Measurements from ENCODE around the gene ATCAY. TPM values are rescaled to one million over a fixed set of nuclear protein-coding genes. Genes with fewer than 3 reads are reported as not detected.
"Not testable (repeated sequence)": the region's sequence is repeated elsewhere in the genome, so short reads cannot be mapped to it uniquely, and the experiment has no call there.

The ATCAY gene
- total RNA-seq, 1 experiment from 2014 or later: not detected

DNA sequence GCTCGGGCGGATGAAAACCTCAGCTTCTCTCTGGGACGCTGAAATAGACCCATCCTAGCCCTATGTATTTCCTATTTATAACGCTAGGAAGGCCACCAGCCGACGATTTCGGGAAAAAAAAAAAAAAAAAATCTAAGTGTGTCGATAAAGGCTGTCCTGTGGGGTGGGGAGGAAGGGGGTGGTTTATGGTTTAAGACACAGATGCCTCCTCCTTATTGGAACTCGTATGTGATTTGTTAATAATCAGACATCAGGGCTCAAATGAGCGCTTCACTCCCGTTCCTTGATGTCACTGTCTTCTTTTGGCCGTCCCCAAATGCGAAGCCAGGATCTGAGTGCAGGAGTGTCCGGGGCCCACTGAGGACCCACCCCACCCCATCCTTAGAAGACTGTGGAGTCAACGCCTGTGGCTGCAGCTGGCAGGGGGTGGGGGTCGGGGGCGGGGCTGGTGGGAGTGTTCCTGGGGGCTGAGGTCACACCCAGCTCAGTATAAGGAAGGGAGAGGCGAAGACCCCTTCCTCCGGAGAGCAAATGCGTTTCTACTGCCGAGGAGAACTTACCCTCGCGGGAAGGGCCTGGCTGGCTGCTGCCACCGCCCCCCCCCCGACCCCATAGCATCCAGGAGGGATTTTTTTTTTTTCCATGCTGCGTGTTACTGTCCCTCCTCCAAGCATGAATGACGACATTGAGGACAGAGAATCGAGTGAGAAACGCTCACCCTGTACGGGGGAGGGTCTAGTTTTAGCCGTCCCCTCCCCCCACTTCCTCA, 971 bp downstream of the ATCAY start:
- POLR2A ChIA-PET: no interaction called here

DNA sequence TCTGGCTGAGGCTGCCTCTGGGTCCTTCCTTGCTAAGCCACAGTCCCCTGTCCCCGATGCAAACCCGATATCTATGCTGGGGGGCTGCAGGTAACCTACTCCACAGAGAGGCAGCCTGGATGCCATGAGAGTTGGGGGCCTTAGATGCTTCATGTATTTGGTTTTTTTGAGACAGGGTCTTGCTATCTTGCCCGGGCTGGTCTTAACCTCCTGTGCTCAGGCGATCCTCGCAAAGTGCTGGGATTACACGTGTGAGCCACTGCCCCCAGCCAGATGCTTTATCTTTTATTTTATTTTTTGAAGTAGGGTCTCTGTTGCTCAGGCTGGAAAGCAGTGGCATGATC, 1.5 kb downstream of the ATCAY start:
- no peak for TF ChIP-seq CTCF (IDR thresholded peaks at IDR 0.05; ENCODE audit: unreplicated experiment)
- Mint-ChIP-seq H3K27ac (ENCODE audit: low read depth, unreplicated experiment) (no peak overlapping the region), H3K36me3 (ENCODE audit: insufficient read depth, unreplicated experiment) (no peaks in the 10 kb centered on the region), H3K4me3 (ENCODE audit: unreplicated experiment) (no peak overlapping the region), H3K9me3 (ENCODE audit: unreplicated experiment) (no peaks in the 10 kb centered on the region), H3K27me3 (ENCODE audit: insufficient read depth, unreplicated experiment) (peaks cover 24% of the 10 kb centered on the region), H3K4me1 (ENCODE audit: insufficient read depth, unreplicated experiment) (no peaks in the 10 kb centered on the region)
- ChIA-PET POLR2A (no interaction called here), CTCF (no interaction called here)
- DNase-seq (ENCODE audit: unreplicated experiment): no peak
- intact Hi-C loops (cut with micrococcal nuclease): no loop called here
- no TSS peak for BruUV-seq (replicated peaks)

More for the DNA sequence above, 971 bp downstream of the ATCAY start:
- H3K9me3 Mint-ChIP-seq (ENCODE audit: unreplicated experiment): no peaks in the 10 kb centered on the region
- no TSS peak for BruUV-seq (replicated peaks)
- no peak overlapping the region for H3K4me3 Mint-ChIP-seq (ENCODE audit: unreplicated experiment)
- intact Hi-C loops (cut with micrococcal nuclease): no loop called here
- CTCF ChIA-PET: interaction anchor here (0.6 kb wide), 1 partner anchor 408 kb away, joined by 3 read pairs; no protein-coding TSS in a partner anchor
- H3K36me3 Mint-ChIP-seq (ENCODE audit: insufficient read depth, unreplicated experiment): no peaks in the 10 kb centered on the region
- no peaks in the 10 kb centered on the region for H3K4me1 Mint-ChIP-seq (ENCODE audit: insufficient read depth, unreplicated experiment)
- no peak overlapping the region for H3K27ac Mint-ChIP-seq (ENCODE audit: low read depth, unreplicated experiment)
- H3K27me3 Mint-ChIP-seq (ENCODE audit: insufficient read depth, unreplicated experiment): peaks cover 24% of the 10 kb centered on the region
- no peak for TF ChIP-seq CTCF (IDR thresholded peaks at IDR 0.05; ENCODE audit: unreplicated experiment)
- DNase-seq (ENCODE audit: unreplicated experiment): no peak

GRCh38 chr19:3890591-3890990, 10.1 kb downstream of the ATCAY start:
- Mint-ChIP-seq H3K27ac (ENCODE audit: low read depth, unreplicated experiment) (no peak overlapping the region), H3K9me3 (ENCODE audit: unreplicated experiment) (no peaks in the 10 kb centered on the region), H3K27me3 (ENCODE audit: insufficient read depth, unreplicated experiment) (peaks cover 11% of the 10 kb centered on the region), H3K36me3 (ENCODE audit: insufficient read depth, unreplicated experiment) (no peaks in the 10 kb centered on the region), H3K4me1 (ENCODE audit: insufficient read depth, unreplicated experiment) (no peaks in the 10 kb centered on the region), H3K4me3 (ENCODE audit: unreplicated experiment) (no peak overlapping the region)
- CTCF ChIA-PET: interaction anchor here (0.5 to 0.6 kb wide), 2 partner anchors 73 to 249 kb away, joined by 3 read pairs; no protein-coding TSS in a partner anchor
- no peak for DNase-seq (ENCODE audit: unreplicated experiment)
- intact Hi-C loops (cut with micrococcal nuclease): no loop called here
- POLR2A ChIA-PET: no interaction called here
- TF ChIP-seq CTCF (IDR thresholded peaks at IDR 0.05; ENCODE audit: unreplicated experiment): no peak
- no TSS peak for BruUV-seq (replicated peaks)

DNA sequence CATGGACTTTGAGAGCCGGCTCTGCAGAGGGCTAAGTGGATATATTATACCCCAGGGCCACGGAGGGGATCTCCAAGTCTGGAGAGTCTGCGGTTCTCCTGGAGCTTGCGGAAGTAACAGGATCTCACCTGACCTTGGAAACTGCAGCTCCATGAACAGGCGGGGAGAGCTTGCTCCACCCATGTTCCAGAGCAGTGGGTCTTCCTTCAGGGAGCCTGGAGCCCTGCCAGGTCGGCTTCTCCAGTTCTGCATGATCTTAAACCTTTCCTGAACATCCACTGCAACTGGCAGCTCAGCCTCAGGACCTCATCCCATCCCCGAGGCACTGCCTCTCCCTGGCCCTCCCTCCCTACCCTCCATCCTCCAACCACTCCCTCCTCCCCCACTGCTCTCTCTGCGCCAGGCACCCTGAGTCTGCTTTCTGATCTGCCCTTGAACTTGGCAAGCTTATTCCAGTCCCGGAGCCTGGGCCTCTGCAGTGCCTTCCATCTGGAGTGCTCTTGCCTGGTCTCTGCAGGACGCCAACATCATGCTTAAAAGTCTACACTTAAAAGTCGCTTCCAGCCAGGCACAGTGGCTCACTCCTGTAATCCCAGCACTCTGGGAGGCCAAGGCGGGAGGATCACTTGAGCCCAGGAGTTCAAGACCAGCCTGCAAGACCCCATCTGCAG, 13.2 kb downstream of the ATCAY start:
- Mint-ChIP-seq H3K36me3 (ENCODE audit: insufficient read depth, unreplicated experiment) (no peaks in the 10 kb centered on the region), H3K4me3 (ENCODE audit: unreplicated experiment) (no peak overlapping the region), H3K9me3 (ENCODE audit: unreplicated experiment) (no peaks in the 10 kb centered on the region), H3K27me3 (ENCODE audit: insufficient read depth, unreplicated experiment) (peaks cover 11% of the 10 kb centered on the region), H3K27ac (ENCODE audit: low read depth, unreplicated experiment) (no peak overlapping the region), H3K4me1 (ENCODE audit: insufficient read depth, unreplicated experiment) (no peaks in the 10 kb centered on the region)
- no peak for DNase-seq (ENCODE audit: unreplicated experiment)
- BruUV-seq (replicated peaks): no TSS peak
- ChIA-PET CTCF (interaction anchor here (0.5 kb wide), 1 partner anchor 1262 kb away, joined by 3 read pairs; no protein-coding TSS in a partner anchor), POLR2A (no interaction called here)
- intact Hi-C loops (cut with micrococcal nuclease): no loop called here
- TF ChIP-seq CTCF (IDR thresholded peaks at IDR 0.05; ENCODE audit: unreplicated experiment): no peak

GRCh38 chr19:3894959-3895358, 14.5 kb downstream of the ATCAY start:
- BruUV-seq (replicated peaks); POLR2A ChIA-PET; H3K27ac Mint-ChIP-seq (ENCODE audit: low read depth, unreplicated experiment); H3K4me1 Mint-ChIP-seq (ENCODE audit: insufficient read depth, unreplicated experiment); H3K4me3 Mint-ChIP-seq (ENCODE audit: unreplicated experiment); H3K36me3 Mint-ChIP-seq (ENCODE audit: insufficient read depth, unreplicated experiment); intact Hi-C loops (cut with micrococcal nuclease); H3K9me3 Mint-ChIP-seq (ENCODE audit: unreplicated experiment); DNase-seq (ENCODE audit: unreplicated experiment): not testable (repeated sequence)
- CTCF ChIA-PET: interaction anchor here (0.6 to 1.2 kb wide), 2 partner anchors 46 to 635 kb away, joined by 4 to 6 read pairs; no protein-coding TSS in a partner anchor
- H3K27me3 Mint-ChIP-seq (ENCODE audit: insufficient read depth, unreplicated experiment): peaks cover 11% of the 10 kb centered on the region
